K562 (cell line): ENCODE measurements around the gene MLST8. TPM values are rescaled to one million over a fixed set of nuclear protein-coding genes. Genes with fewer than 3 reads are reported as not detected.

Experiments
- CC2D1A ChIP-seq: fragments of 450-650 bp; IDR thresholded peaks from 2 replicates; pipeline ENCODE4 v1.6.1; 2017; ENCODE audit warnings: mild to moderate bottlenecking
- DIDO1 ChIP-seq: fragments of 450-650 bp; IDR thresholded peaks from 2 replicates; pipeline ENCODE4 v1.6.1; 2016; ENCODE audit warnings: low read depth, missing biosample characterization, missing genetic modification characterization
- HDAC8 ChIP-seq: fragments of 450-650 bp; IDR thresholded peaks from 2 replicates; pipeline ENCODE4 v1.6.1; 2016; ENCODE audit warnings: mild to moderate bottlenecking, missing genetic modification characterization, moderate library complexity, missing compliant biosample characterization
- MIER1 ChIP-seq: fragments of 450-650 bp; IDR thresholded peaks from 2 replicates; pipeline ENCODE4 v1.6.1; 2016; ENCODE audit warnings: antibody characterized with exemption, mild to moderate bottlenecking, low read depth
- POLR2G ChIP-seq: fragments of 200-400 bp; formaldehyde crosslinking; IDR thresholded peaks from 2 replicates; pipeline ENCODE4 v1.6.1; 2017; ENCODE audit warnings: low read depth, mild to moderate bottlenecking, antibody characterized with exemption, low read length, moderate library complexity
- POLR2H ChIP-seq: IDR thresholded peaks from 2 replicates; pipeline ENCODE4 v1.6.1; 2016; ENCODE audit warnings: missing genetic modification characterization, low read depth, mild to moderate bottlenecking, control low read depth, missing compliant biosample characterization, moderate library complexity
- REST ChIP-seq, 2 experiments: fragments of 450-650 bp; formaldehyde crosslinking in 1 of 2; IDR thresholded peaks; 2 replicates each; pipeline versions ENCODE4 v1.4.0 to v1.6.1; 2014 to 2020; ENCODE audit warnings: mild to moderate bottlenecking in 2 of 2, borderline replicate concordance in 1 of 2, low read depth in 1 of 2
- RFX7 ChIP-seq: fragments of 250-450 bp; sonication (Bioruptor Pico); IDR thresholded peaks from 2 replicates; pipeline ENCODE4 v1.5.1; 2021; ENCODE audit warnings: mild to moderate bottlenecking
- STAT6 ChIP-seq: sonication (generic); formaldehyde crosslinking; IDR thresholded peaks from 2 replicates; pipeline ENCODE4 v1.8.1; 2023; ENCODE audit warnings: mild to moderate bottlenecking, missing genetic modification reagents
- TARDBP ChIP-seq: fragments of 450-650 bp; IDR thresholded peaks from 2 replicates; pipeline ENCODE4 v1.6.1; 2016
- ZFP30 ChIP-seq: fragments of 250-450 bp; sonication (Bioruptor Pico); IDR thresholded peaks from 2 replicates; pipeline ENCODE4 v1.8.0; 2022; ENCODE audit warnings: moderate library complexity, mild to moderate bottlenecking, inconsistent platforms, borderline replicate concordance
- ZNF253 ChIP-seq: fragments of 250-450 bp; sonication (Bioruptor Pico); conservative IDR thresholded peaks from 2 replicates; pipeline ENCODE4 v1.6.1; 2021; ENCODE audit warnings: mild to moderate bottlenecking
- ZNF311 ChIP-seq: fragments of 250-450 bp; sonication (Bioruptor Pico); IDR thresholded peaks from 2 replicates; pipeline ENCODE4 v1.4.0; 2020; ENCODE audit warnings: mild to moderate bottlenecking, moderate library complexity
- polyA plus RNA-seq, 8 experiments: library from polyadenylated mRNA; depleted of rRNA in 4 of 8; stranded (reverse) in 5 of 8; unstranded in 3 of 8; fragments of >200 nt; fragmentation: Nextera tagmentation in 2 of 8; fragmentation: Illumina TruSeq in 1 of 8; extraction: Ambion mirVana in 2 of 8; extraction: Trizol in 1 of 8; gene quantifications; 2 replicates each; pipeline versions ENCODE4 v1.2.1 to v1.2.3, GENCODE V29; 2011 to 2014; ENCODE audit warnings: inconsistent platforms in 1 of 8, missing spikeins in 1 of 8
- total RNA-seq, 7 experiments: library from RNA; depleted of rRNA in 6 of 7; stranded (reverse); fragments of >200 nt in 6 of 7; fragmentation: Illumina TruSeq in 2 of 7; extraction: Trizol in 2 of 7; gene quantifications; 2 replicates each; pipeline versions ENCODE4 v1.2.1 to v1.2.3, GENCODE V29; 2011 to 2021; ENCODE audit warnings: low replicate concordance in 1 of 7

MLST8 gene
- total and polyA plus RNA-seq, 9 of the 15 experiments (the other 6 are each of a cell fraction or from before 2014, with no cell fraction given): 1.5 to 116 (median 43.3) TPM

- TF ChIP-seq ZNF253 (CRISPR knock-in tag) (no peak), DIDO1 (no peak), ZFP30 (CRISPR knock-in tag) (no peak), RFX7 (no peak), TARDBP (no peak), REST (IDR thresholded peaks at IDR 0.05; ENCODE audit: borderline replicate concordance) (no peak), REST (CRISPR knock-in tag; IDR thresholded peaks at IDR 0.05; ENCODE audit: low read depth) (no peak), POLR2H (tag) (no peak), POLR2G (no peak; the same call in 1 of the 2 replicates), CC2D1A (no peak), MIER1 (no peak), ZNF311 (no peak), HDAC8 (tag) (no peak), STAT6 (no peak)
Observed at GRCh38 chr16:2208308-2208707, 3.1 kb downstream of the MLST8 start (continued).
